HepG2 (cell line): Measurements from ENCODE around the gene CAPN12. TPM values are rescaled to one million over a fixed set of nuclear protein-coding genes. Genes with fewer than 3 reads are reported as not detected.

Source experiments
- AFF4 ChIP-seq: sonication (generic); formaldehyde crosslinking; IDR thresholded peaks from 2 replicates; pipeline ENCODE4 v1.4.0; 2020; ENCODE audit warnings: missing genetic modification reagents
- CEBPB ChIP-seq: IDR thresholded peaks from 2 replicates; pipeline ENCODE4 v1.6.1; 2011; ENCODE audit warnings: low read depth, low read length, improper control_type of control experiment, borderline replicate concordance
- EHMT2 ChIP-seq: fragments of 200-600 bp; sonication (generic); IDR thresholded peaks from 2 replicates; pipeline ENCODE4 v1.7.0; 2017; ENCODE audit warnings: antibody characterized with exemption, low read depth, low read length, borderline replicate concordance
- HMGA1 ChIP-seq: sonication (generic); formaldehyde crosslinking; conservative IDR thresholded peaks from 2 replicates; pipeline ENCODE4 v1.4.0; 2020; ENCODE audit warnings: missing genetic modification reagents
- PRDM10 ChIP-seq: sonication (generic); formaldehyde crosslinking; IDR thresholded peaks from 2 replicates; pipeline ENCODE4 v1.4.0; 2020; ENCODE audit warnings: low read depth, missing genetic modification reagents
- ZFP36L1 ChIP-seq: sonication (generic); formaldehyde crosslinking; IDR thresholded peaks from 2 replicates; pipeline ENCODE4 v1.8.0; 2022; ENCODE audit warnings: mild to moderate bottlenecking, missing genetic modification reagents, moderate library complexity
- ZGPAT ChIP-seq: IDR thresholded peaks from 2 replicates; pipeline ENCODE4 v1.6.1; 2016; ENCODE audit warnings: mild to moderate bottlenecking
- ZNF180 ChIP-seq: sonication (generic); formaldehyde crosslinking; IDR thresholded peaks from 2 replicates; pipeline ENCODE4 v1.4.0; 2020; ENCODE audit warnings: low read depth, missing genetic modification reagents, borderline replicate concordance
- ZNF282 ChIP-seq: fragments of 450-650 bp; IDR thresholded peaks from 2 replicates; pipeline ENCODE4 v1.6.1; 2018; ENCODE audit not compliant: partially characterized antibody
- ZNF781 ChIP-seq: sonication (generic); formaldehyde crosslinking; IDR thresholded peaks from 2 replicates; pipeline ENCODE4 v1.5.1; 2020; ENCODE audit warnings: borderline replicate concordance, mild to moderate bottlenecking, missing genetic modification reagents; ENCODE audit errors: not compliant biosample characterization
- ZSCAN5A ChIP-seq: sonication (generic); formaldehyde crosslinking; IDR thresholded peaks from 2 replicates; pipeline ENCODE4 v1.8.0; 2022; ENCODE audit warnings: mild to moderate bottlenecking, missing genetic modification reagents, borderline replicate concordance
- polyA plus RNA-seq, 8 experiments: library from polyadenylated mRNA; depleted of rRNA in 3 of 8; stranded (reverse) in 7 of 8; unstranded in 1 of 8; fragments of >200 nt; fragmentation: Illumina TruSeq in 4 of 8; extraction: Trizol in 4 of 8; gene quantifications; 2 replicates each; pipeline versions ENCODE4 v1.2.1 to v1.2.3, GENCODE V29; 2011 to 2016; ENCODE audit warnings: low read depth in 4 of 8, missing spikeins in 1 of 8, mixed read lengths in 1 of 8; ENCODE audit not compliant: insufficient read depth in 1 of 8
- total RNA-seq, 5 experiments: library from RNA; depleted of rRNA; stranded (reverse); fragments of >200 nt; fragmentation: Illumina TruSeq; extraction: Trizol; gene quantifications; 2 replicates each; pipeline ENCODE4 v1.2.3, GENCODE V29; 2016; ENCODE audit warnings: low read depth in 1 of 5
- TF ChIP-seq, protein P1 (sequence below): sonication (generic); formaldehyde crosslinking; IDR thresholded peaks from 2 replicates; pipeline ENCODE4 v1.8.0; 2023; ENCODE audit warnings: mild to moderate bottlenecking, missing genetic modification reagents
- TF ChIP-seq, protein P2 (sequence below): sonication (generic); formaldehyde crosslinking; IDR thresholded peaks from 2 replicates; pipeline ENCODE4 v1.5.1; 2020; ENCODE audit warnings: mild to moderate bottlenecking, missing genetic modification reagents

CAPN12 gene
- total and polyA plus RNA-seq, 2 of the 13 experiments (the other 11 are each of a cell fraction or from before 2014, with no cell fraction given) = 1.6 to 13.6 TPM

DNA sequence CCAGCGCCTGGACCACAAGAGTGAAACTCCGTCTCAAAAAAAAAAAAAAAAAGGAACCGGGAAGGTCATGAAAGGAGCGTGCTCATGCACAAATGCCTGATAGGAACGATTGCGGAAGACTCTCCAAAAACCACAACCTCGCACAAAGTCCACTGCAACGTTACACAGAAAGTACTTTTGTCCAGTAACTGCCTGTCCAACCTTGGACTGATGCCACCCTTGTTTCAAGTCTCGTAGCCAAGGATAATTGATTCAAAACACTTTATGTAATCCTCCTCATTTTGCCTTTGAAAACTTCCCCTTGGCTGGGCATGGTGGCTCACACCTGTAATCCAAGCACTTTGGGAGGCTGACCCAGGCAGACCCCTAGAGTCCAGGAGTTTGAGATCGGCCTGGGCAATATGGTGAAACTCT lies 15.3 kb upstream of the CAPN12 start (continued):
- TF ChIP-seq PRDM10 (CRISPR knock-in tag) (0 out of 2 replicates have a peak, but pooled peaks have one; percentile 26), AFF4 (CRISPR knock-in tag) (no peak), ZGPAT (peak; percentile 84), ZFP36L1 (CRISPR knock-in tag) (no peak), EHMT2 (no peak; the same call in 1 of the 2 replicates), ZNF781 (CRISPR knock-in tag) (no peak), CEBPB (peak; percentile 90), HMGA1 (CRISPR knock-in tag) (no peak), ZNF180 (CRISPR knock-in tag) (no peak), ZNF282 (no peak), ZSCAN5A (CRISPR knock-in tag) (peak; percentile 31; the same call in 1 of the 2 replicates)
- TF ChIP-seq, protein P1, sequence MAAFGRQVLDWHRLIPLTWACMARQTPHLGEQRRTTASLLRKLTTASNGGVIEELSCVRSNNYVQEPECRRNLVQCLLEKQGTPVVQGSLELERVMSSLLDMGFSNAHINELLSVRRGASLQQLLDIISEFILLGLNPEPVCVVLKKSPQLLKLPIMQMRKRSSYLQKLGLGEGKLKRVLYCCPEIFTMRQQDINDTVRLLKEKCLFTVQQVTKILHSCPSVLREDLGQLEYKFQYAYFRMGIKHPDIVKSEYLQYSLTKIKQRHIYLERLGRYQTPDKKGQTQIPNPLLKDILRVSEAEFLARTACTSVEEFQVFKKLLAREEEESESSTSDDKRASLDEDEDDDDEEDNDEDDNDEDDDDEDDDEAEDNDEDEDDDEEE (CRISPR knock-in tag) = no peak; the same call in 1 of the 2 replicates
- TF ChIP-seq, protein P2, sequence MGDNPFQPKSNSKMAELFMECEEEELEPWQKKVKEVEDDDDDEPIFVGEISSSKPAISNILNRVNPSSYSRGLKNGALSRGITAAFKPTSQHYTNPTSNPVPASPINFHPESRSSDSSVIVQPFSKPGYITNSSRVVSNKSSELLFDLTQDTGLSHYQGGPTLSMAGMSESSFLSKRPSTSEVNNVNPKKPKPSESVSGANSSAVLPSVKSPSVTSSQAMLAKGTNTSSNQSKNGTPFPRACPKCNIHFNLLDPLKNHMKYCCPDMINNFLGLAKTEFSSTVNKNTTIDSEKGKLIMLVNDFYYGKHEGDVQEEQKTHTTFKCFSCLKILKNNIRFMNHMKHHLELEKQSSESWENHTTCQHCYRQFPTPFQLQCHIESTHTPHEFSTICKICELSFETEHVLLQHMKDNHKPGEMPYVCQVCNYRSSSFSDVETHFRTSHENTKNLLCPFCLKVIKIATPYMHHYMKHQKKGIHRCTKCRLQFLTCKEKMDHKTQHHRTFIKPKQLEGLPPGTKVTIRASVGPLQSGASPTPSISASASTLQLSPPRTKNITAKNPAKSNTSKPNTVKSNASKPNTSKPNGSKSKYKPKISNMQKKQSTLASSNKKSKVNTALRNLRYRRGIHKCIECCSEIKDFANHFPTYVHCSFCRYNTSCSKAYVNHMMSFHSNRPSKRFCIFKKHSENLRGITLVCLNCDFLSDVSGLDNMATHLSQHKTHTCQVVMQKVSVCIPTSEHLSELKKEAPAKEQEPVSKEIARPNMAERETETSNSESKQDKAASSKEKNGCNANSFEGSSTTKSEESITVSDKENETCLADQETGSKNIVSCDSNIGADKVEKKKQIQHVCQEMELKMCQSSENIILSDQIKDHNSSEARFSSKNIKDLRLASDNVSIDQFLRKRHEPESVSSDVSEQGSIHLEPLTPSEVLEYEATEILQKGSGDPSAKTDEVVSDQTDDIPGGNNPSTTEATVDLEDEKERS (CRISPR knock-in tag) = peak; percentile 97
